Activated CD8-positive, alpha-beta memory T cell treated with anti-CD3 and anti-CD28 coated beads, Interleukin-2, amount 50 U/mL, for 48 hours (primary cell): ENCODE data around the gene NAV2.

Experiments
- DNase-seq: peaks from one replicate; pipeline ENCODE4 v3.0.0-alpha.2; 2020

Gene NAV2

GRCh38 chr11:19747634-19748033, 35.0 kb downstream of the NAV2 start:
- no peak for DNase-seq

- no peak for DNase-seq
Measured at GRCh38 chr11:19751055-19751454, 38.4 kb downstream of the NAV2 start.

- DNase-seq = no peak
Measured at GRCh38 chr11:19753451-19754106, 40.9 kb downstream of the NAV2 start.

- no peak for DNase-seq
Measured at GRCh38 chr11:19756675-19757475, 44.2 kb downstream of the NAV2 start.

- DNase-seq = no peak
Measured at GRCh38 chr11:19759389-19759788, 46.8 kb downstream of the NAV2 start.

GRCh38 chr11:19762266-19762665, 49.6 kb downstream of the NAV2 start:
- DNase-seq = no peak

- no peak for DNase-seq
Measured at GRCh38 chr11:19763330-19763729, 50.7 kb downstream of the NAV2 start.

GRCh38 chr11:19766206-19766605, 53.6 kb downstream of the NAV2 start:
- DNase-seq = no peak

- no peak for DNase-seq
Measured at GRCh38 chr11:19766810-19767209, 54.2 kb downstream of the NAV2 start.

GRCh38 chr11:19767627-19768151, 55.1 kb downstream of the NAV2 start:
- no peak for DNase-seq

- no peak for DNase-seq
Measured at GRCh38 chr11:19768197-19768596, 55.6 kb downstream of the NAV2 start.

GRCh38 chr11:19768815-19769214, 56.2 kb downstream of the NAV2 start:
- no peak for DNase-seq

GRCh38 chr11:19769820-19770219, 57.2 kb downstream of the NAV2 start:
- no peak for DNase-seq

GRCh38 chr11:19770277-19770676, 57.6 kb downstream of the NAV2 start:
- no peak for DNase-seq

- no peak for DNase-seq
Measured at GRCh38 chr11:19771463-19771862, 58.8 kb downstream of the NAV2 start.

GRCh38 chr11:19772480-19772879, 59.8 kb downstream of the NAV2 start:
- no peak for DNase-seq

GRCh38 chr11:19774329-19774728, 61.7 kb downstream of the NAV2 start:
- no peak for DNase-seq

GRCh38 chr11:19774817-19775580, 62.4 kb downstream of the NAV2 start:
- no peak for DNase-seq

- no peak for DNase-seq
Measured at GRCh38 chr11:19775622-19776021, 63.0 kb downstream of the NAV2 start.

- DNase-seq = no peak
Measured at GRCh38 chr11:19777039-19777376, 64.4 kb downstream of the NAV2 start.

- no peak for DNase-seq
Measured at GRCh38 chr11:19777377-19778102, 64.9 kb downstream of the NAV2 start.

- DNase-seq = no peak
Measured at GRCh38 chr11:19779740-19780139, 67.1 kb downstream of the NAV2 start.

- no peak for DNase-seq
Measured at GRCh38 chr11:19781351-19781750, 68.7 kb downstream of the NAV2 start.
